HCT116 (cell line): ENCODE measurements around the gene EHBP1. TPM values are rescaled to one million over a fixed set of nuclear protein-coding genes. Genes with fewer than 3 reads are reported as not detected.

Experiments
- ATAC-seq: fragments of 200-7000 bp; cut with Tn5 transposase; 2 replicates; pipeline ENCODE4 v1.9.1; 2020; ENCODE audit warnings: mild to moderate bottlenecking, moderate library complexity
- BruUV-seq: library from RNA; stranded (reverse); fragments of 400-500 nt; replicated peaks from 2 replicates; lab custom pipeline; 2021; lab: Mats Ljungman, UMichigan
- CTCF ChIA-PET: fragments of 300-600 bp; sonication (Branson Sonifier 250); formaldehyde crosslinking; loops from one replicate; lab custom pipeline; 2021; ENCODE audit warnings: antibody characterized with exemption; lab: Charles Lee
- POLR2A ChIA-PET: fragments of 300-600, 350-600 bp; sonication (Branson Sonifier 250); formaldehyde crosslinking; loops from one replicate; lab custom pipeline; 2021; ENCODE audit warnings: antibody characterized with exemption; lab: Charles Lee
- RAD21 ChIA-PET, 2 experiments: fragments of 300-600 bp; sonication (Branson Sonifier 250); formaldehyde crosslinking; loops; one replicate each; lab custom pipeline; 2023; ENCODE audit warnings: low total read pairs in 2 of 2; ENCODE audit not compliant: uncharacterized antibody in 2 of 2, unreplicated experiment in 2 of 2, low non-redundant PET in 1 of 2; lab: Charles Lee
- DNase-seq: peaks from one replicate; pipeline ENCODE4 v3.0.0-alpha.2; 2010; ENCODE audit warnings: low read depth, low spot score
- H2AFZ ChIP-seq: fragments of 200-600 bp; shearing (Covaris generic), sonication (generic); 2 replicates; pipeline ENCODE4 v1.6.1; 2017; ENCODE audit warnings: low read depth, mixed run types, mixed read lengths, antibody characterized with exemption, low read length; ENCODE audit not compliant: poor library complexity, severe bottlenecking
- H3K27ac ChIP-seq: 2 replicates; pipeline ENCODE4 v1.5.1; 2012; ENCODE audit warnings: low read depth, low read length
- H3K27me3 ChIP-seq: fragments of 200-600 bp; sonication (generic); 2 replicates; pipeline ENCODE4 v1.6.1; 2016; ENCODE audit warnings: mixed run types, low read length, mixed read lengths; ENCODE audit not compliant: insufficient read depth
- H3K36me3 ChIP-seq, 2 experiments: fragments of 200-500 bp in 1 of 2; fragments of 200-600 bp in 1 of 2; sonication (Bioruptor generic) in 1 of 2; sonication (generic) in 1 of 2; 2 replicates each; pipeline versions ENCODE4 v1.5.1 to v1.6.1; 2014 to 2016; ENCODE audit warnings: low read length in 2 of 2, inconsistent platforms in 1 of 2, mixed read lengths in 1 of 2, mixed run types in 1 of 2; ENCODE audit not compliant: insufficient read depth in 2 of 2, control insufficient read depth in 1 of 2
- H3K4me1 ChIP-seq, 2 experiments: fragments of 200-600 bp in 1 of 2; sonication (generic) in 1 of 2; 2 replicates each; pipeline versions ENCODE4 v1.5.1 to v1.6.1; 2012 to 2017; ENCODE audit warnings: low read length in 2 of 2, inconsistent platforms in 1 of 2, mild to moderate bottlenecking in 1 of 2, mixed read lengths in 1 of 2, mixed run types in 1 of 2, moderate library complexity in 1 of 2; ENCODE audit not compliant: insufficient read depth in 2 of 2, control insufficient read depth in 1 of 2
- H3K4me2 ChIP-seq: fragments of 200-600 bp; sonication (generic); 2 replicates; pipeline ENCODE4 v1.6.1; 2017; ENCODE audit warnings: mixed run types, low read length, mixed read lengths
- H3K4me3 ChIP-seq, 2 experiments: fragments of 200-600 bp in 1 of 2; sonication (generic) in 1 of 2; replicated peaks in 1 of 2; 2 replicates each; pipeline ENCODE4 v1.5.1; 2011 to 2016; ENCODE audit warnings: low read length in 2 of 2, control low read depth in 1 of 2, low read depth in 1 of 2, mild to moderate bottlenecking in 1 of 2, mixed read lengths in 1 of 2, mixed run types in 1 of 2
- H3K79me2 ChIP-seq: fragments of 200-600 bp; sonication (generic); 2 replicates; pipeline ENCODE4 v1.6.1; 2017; ENCODE audit warnings: mild to moderate bottlenecking, mixed run types, low read length, moderate library complexity, mixed read lengths; ENCODE audit not compliant: insufficient read depth
- H3K9ac ChIP-seq: fragments of 200-600 bp; sonication (generic); 2 replicates; pipeline ENCODE4 v1.6.1; 2016; ENCODE audit warnings: low read length, mixed read lengths
- H3K9me2 ChIP-seq: fragments of 200-600 bp; sonication (generic), shearing (Covaris generic); 2 replicates; pipeline ENCODE4 v1.6.1; 2017; ENCODE audit warnings: mixed run types, mild to moderate bottlenecking, moderate library complexity; ENCODE audit not compliant: insufficient read depth
- H3K9me3 ChIP-seq, 2 experiments: fragments of 200-500 bp in 1 of 2; fragments of 200-600 bp in 1 of 2; sonication (Bioruptor generic) in 1 of 2; sonication (generic) in 1 of 2; 2 replicates each; pipeline ENCODE4 v1.6.1; 2014 to 2017; ENCODE audit warnings: low read length in 2 of 2, mixed read lengths in 2 of 2, inconsistent platforms in 1 of 2, low read depth in 1 of 2, mild to moderate bottlenecking in 1 of 2, mixed run types in 1 of 2, moderate library complexity in 1 of 2; ENCODE audit not compliant: control insufficient read depth in 1 of 2, insufficient read depth in 1 of 2
- H4K20me1 ChIP-seq: fragments of 200-600 bp; sonication (generic), shearing (Covaris generic); 2 replicates; pipeline ENCODE4 v1.6.1; 2017; ENCODE audit warnings: mixed run types, mild to moderate bottlenecking, moderate library complexity; ENCODE audit not compliant: insufficient read depth
- ATF3 ChIP-seq: IDR thresholded peaks from 2 replicates; pipeline ENCODE4 v1.6.1; 2012
- CBX3 ChIP-seq: IDR thresholded peaks from 2 replicates; pipeline ENCODE4 v1.6.1; 2012; ENCODE audit warnings: low read depth
- CEBPB ChIP-seq: IDR thresholded peaks from 2 replicates; pipeline ENCODE4 v1.6.1; 2012; ENCODE audit warnings: low read depth
- ELF1 ChIP-seq: IDR thresholded peaks from 2 replicates; pipeline ENCODE4 v1.6.1; 2012; ENCODE audit warnings: low read depth, borderline replicate concordance
- EZH2 ChIP-seq: fragments of 200-600 bp; sonication (generic); IDR thresholded peaks from 2 replicates; pipeline ENCODE4 v1.6.1; 2017; ENCODE audit warnings: antibody characterized with exemption, mixed run types
- EZH2phosphoT487 ChIP-seq: fragments of 200-600 bp; IDR thresholded peaks from 2 replicates; pipeline ENCODE4 v1.6.1; 2018; ENCODE audit warnings: antibody characterized with exemption, borderline replicate concordance
- FOSL1 ChIP-seq: IDR thresholded peaks from 2 replicates; pipeline ENCODE4 v1.6.1; 2012; ENCODE audit warnings: low read depth
- POLR2A ChIP-seq: IDR thresholded peaks from 2 replicates; pipeline ENCODE4 v1.7.0; 2011; ENCODE audit warnings: borderline replicate concordance; ENCODE audit not compliant: insufficient read depth, insufficient read length; ENCODE audit errors: extremely low read depth
- POLR2AphosphoS5 ChIP-seq: IDR thresholded peaks from 2 replicates; pipeline ENCODE4 v1.6.1; 2011; ENCODE audit warnings: mild to moderate bottlenecking, low read depth, low read length, moderate library complexity
- SP1 ChIP-seq: IDR thresholded peaks from 2 replicates; pipeline ENCODE4 v1.6.1; 2012; ENCODE audit warnings: low read depth
- SRF ChIP-seq: IDR thresholded peaks from 2 replicates; pipeline ENCODE4 v1.6.1; 2012; ENCODE audit warnings: low read depth
- TCF7L2 ChIP-seq: IDR thresholded peaks from 2 replicates; pipeline ENCODE4 v1.7.0; 2011; ENCODE audit warnings: borderline replicate concordance, inconsistent platforms; ENCODE audit not compliant: insufficient read depth, insufficient read length; ENCODE audit errors: extremely low read depth
- YY1 ChIP-seq: IDR thresholded peaks from 2 replicates; pipeline ENCODE4 v1.6.1; 2011; ENCODE audit warnings: low read length, low read depth, moderate library complexity, mild to moderate bottlenecking; ENCODE audit not compliant: insufficient replicate concordance; ENCODE audit errors: extremely low read depth
- ZFX ChIP-seq: fragments of 450-650 bp; IDR thresholded peaks from 2 replicates; pipeline ENCODE4 v1.6.1; 2017
- intact Hi-C: fragments of 100-400 bp; cut with micrococcal nuclease; formaldehyde crosslinking; loops from 2 replicates; pipeline ENCODE4 v1.10.0; 2022
- total RNA-seq: library from RNA; stranded (reverse); gene quantifications from one replicate; pipeline ENCODE4 v1.2.1, GENCODE V29; 2021; ENCODE audit not compliant: unreplicated experiment
- TF ChIP-seq, protein P1 (sequence below): IDR thresholded peaks from 2 replicates; pipeline ENCODE4 v1.6.1; 2011; ENCODE audit warnings: mild to moderate bottlenecking, low read length, moderate library complexity; ENCODE audit not compliant: insufficient replicate concordance; ENCODE audit errors: extremely low read depth
- TF ChIP-seq, protein P2 (sequence below): IDR thresholded peaks from 2 replicates; pipeline ENCODE4 v1.6.1; 2012
- TF ChIP-seq, protein P3 (sequence below), 3 experiments: fragments of 200-600 bp in 1 of 3; sonication (generic) in 1 of 3; IDR thresholded peaks in 2 of 3; conservative IDR thresholded peaks in 1 of 3; 2 replicates each; pipeline ENCODE4 v1.5.1; 2012 to 2017; ENCODE audit warnings: low read depth in 2 of 3, low read length in 2 of 3, antibody characterized with exemption in 1 of 3, borderline replicate concordance in 1 of 3, control low read depth in 1 of 3, mild to moderate bottlenecking in 1 of 3, mixed read lengths in 1 of 3, mixed run types in 1 of 3, moderate library complexity in 1 of 3; ENCODE audit not compliant: insufficient read depth in 1 of 3

Gene EHBP1
- total RNA-seq, 1 experiment from 2014 or later = 89.9 TPM

DNA sequence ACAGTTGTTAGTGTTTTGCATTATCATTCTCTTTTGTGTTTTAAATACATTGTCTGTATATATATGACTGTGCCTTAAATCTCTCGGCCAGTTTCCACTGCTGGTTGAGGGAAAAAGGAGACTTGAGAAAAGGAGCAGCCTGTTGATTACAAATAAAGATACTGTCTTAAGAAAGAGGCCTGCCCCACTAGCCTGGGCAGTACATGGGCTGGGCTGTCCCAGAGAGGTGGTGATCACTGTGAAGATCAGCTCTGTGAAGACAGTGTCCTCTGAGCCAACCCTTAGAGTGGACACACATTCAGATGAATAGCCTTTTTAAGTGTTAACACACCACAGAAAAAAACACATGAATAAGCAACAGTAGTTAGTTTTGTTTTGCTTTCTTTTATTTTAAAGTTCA, 335.1 kb downstream of the EHBP1 start:
- RAD21 ChIA-PET = no interaction called here
- no peaks in the 10 kb centered on the region for H3K79me2 ChIP-seq
- H3K9ac ChIP-seq = no peak overlapping the region
- H3K4me1 ChIP-seq = no peaks in the 10 kb centered on the region
- POLR2A ChIA-PET = no interaction called here
- H3K4me3 ChIP-seq = no peak overlapping the region
- no peak overlapping the region for H3K27ac ChIP-seq
- TF ChIP-seq, protein P1, sequence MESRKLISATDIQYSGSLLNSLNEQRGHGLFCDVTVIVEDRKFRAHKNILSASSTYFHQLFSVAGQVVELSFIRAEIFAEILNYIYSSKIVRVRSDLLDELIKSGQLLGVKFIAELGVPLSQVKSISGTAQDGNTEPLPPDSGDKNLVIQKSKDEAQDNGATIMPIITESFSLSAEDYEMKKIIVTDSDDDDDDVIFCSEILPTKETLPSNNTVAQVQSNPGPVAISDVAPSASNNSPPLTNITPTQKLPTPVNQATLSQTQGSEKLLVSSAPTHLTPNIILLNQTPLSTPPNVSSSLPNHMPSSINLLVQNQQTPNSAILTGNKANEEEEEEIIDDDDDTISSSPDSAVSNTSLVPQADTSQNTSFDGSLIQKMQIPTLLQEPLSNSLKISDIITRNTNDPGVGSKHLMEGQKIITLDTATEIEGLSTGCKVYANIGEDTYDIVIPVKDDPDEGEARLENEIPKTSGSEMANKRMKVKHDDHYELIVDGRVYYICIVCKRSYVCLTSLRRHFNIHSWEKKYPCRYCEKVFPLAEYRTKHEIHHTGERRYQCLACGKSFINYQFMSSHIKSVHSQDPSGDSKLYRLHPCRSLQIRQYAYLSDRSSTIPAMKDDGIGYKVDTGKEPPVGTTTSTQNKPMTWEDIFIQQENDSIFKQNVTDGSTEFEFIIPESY = no peak
- TF ChIP-seq EZH2 (no peak), POLR2AphosphoS5 (no peak)
- TF ChIP-seq, protein P2, sequence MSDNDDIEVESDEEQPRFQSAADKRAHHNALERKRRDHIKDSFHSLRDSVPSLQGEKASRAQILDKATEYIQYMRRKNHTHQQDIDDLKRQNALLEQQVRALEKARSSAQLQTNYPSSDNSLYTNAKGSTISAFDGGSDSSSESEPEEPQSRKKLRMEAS = no peak
- intact Hi-C loops = no loop called here
- no peak overlapping the region for H3K4me2 ChIP-seq
- CTCF ChIA-PET = no interaction called here
- no TSS peak for BruUV-seq
- H2AFZ ChIP-seq = no peak overlapping the region
- H4K20me1 ChIP-seq = 0 out of 2 replicates have a peak, but pooled peaks cover 4% of the 10 kb centered on the region
- H3K27me3 ChIP-seq = no peaks in the 10 kb centered on the region
- ATAC-seq = no peak
- peaks cover 0 to 2% of the 10 kb centered on the region in 2 experiments; a peak in 1 of 4 replicates for H3K36me3 ChIP-seq
- H3K9me3 ChIP-seq = no peaks in the 10 kb centered on the region
- no peaks in the 10 kb centered on the region for H3K9me2 ChIP-seq
- no peak for DNase-seq

GRCh38 chr2:63041592-63041991, 336.1 kb downstream of the EHBP1 start:
- Histone ChIP-seq H3K4me1 (no peaks in the 10 kb centered on the region), H3K36me3 (peaks cover 0 to 3% of the 10 kb centered on the region in 2 experiments; a peak in 1 of 4 replicates), H3K27me3 (no peaks in the 10 kb centered on the region), H3K4me2 (no peak overlapping the region), H3K9me3 (no peaks in the 10 kb centered on the region), H3K4me3 (no peak overlapping the region), H3K9ac (no peak overlapping the region), H3K9me2 (no peaks in the 10 kb centered on the region), H4K20me1 (0 out of 2 replicates have a peak, but pooled peaks cover 4% of the 10 kb centered on the region), H2AFZ (no peak overlapping the region), H3K79me2 (no peaks in the 10 kb centered on the region), H3K27ac (no peak overlapping the region)
- ChIA-PET POLR2A (no interaction called here), RAD21 (no interaction called here), CTCF (no interaction called here)
- ATAC-seq (no peak), DNase-seq (no peak)
- no TSS peak for BruUV-seq
- intact Hi-C loops = no loop called here
- no peak for TF ChIP-seq FOSL1
- TF ChIP-seq ZFX = no peak
- TF ChIP-seq CEBPB = no peak
- no peak for TF ChIP-seq SRF
- no peak for TF ChIP-seq ATF3
- TF ChIP-seq ELF1 = no peak
- no peak for TF ChIP-seq SP1
- TF ChIP-seq, protein P3, sequence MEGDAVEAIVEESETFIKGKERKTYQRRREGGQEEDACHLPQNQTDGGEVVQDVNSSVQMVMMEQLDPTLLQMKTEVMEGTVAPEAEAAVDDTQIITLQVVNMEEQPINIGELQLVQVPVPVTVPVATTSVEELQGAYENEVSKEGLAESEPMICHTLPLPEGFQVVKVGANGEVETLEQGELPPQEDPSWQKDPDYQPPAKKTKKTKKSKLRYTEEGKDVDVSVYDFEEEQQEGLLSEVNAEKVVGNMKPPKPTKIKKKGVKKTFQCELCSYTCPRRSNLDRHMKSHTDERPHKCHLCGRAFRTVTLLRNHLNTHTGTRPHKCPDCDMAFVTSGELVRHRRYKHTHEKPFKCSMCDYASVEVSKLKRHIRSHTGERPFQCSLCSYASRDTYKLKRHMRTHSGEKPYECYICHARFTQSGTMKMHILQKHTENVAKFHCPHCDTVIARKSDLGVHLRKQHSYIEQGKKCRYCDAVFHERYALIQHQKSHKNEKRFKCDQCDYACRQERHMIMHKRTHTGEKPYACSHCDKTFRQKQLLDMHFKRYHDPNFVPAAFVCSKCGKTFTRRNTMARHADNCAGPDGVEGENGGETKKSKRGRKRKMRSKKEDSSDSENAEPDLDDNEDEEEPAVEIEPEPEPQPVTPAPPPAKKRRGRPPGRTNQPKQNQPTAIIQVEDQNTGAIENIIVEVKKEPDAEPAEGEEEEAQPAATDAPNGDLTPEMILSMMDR (IDR thresholded peaks at IDR 0.05 in 2 of 3, conservative IDR thresholded peaks at IDR 0.05 in 1 of 3; ENCODE audit: borderline replicate concordance in 1 of 3, insufficient read depth in 1 of 3, low read depth in 2 of 3, low read length in 2 of 3) = no peak
- no peak for TF ChIP-seq TCF7L2
- no peak for TF ChIP-seq EZH2phosphoT487
- no peak for TF ChIP-seq EZH2
- no peak for TF ChIP-seq YY1
- no peak for TF ChIP-seq POLR2A
- TF ChIP-seq, protein P2 = no peak
- TF ChIP-seq CBX3 = no peak
